ENCODE results near the gene NIN.
"Not testable (repeated sequence)": the region's sequence is repeated elsewhere in the genome, so short reads cannot be mapped to it uniquely, and the experiment has no call there.

The NIN gene

GRCh38 chr14:50823762-50824636 is 7.0 kb downstream of the NIN start:
- peak; percentile 88 for FAIRE-seq
- TF ChIP-seq TAF1 (IDR thresholded peaks at IDR 0.05; ENCODE audit: borderline replicate concordance, low read depth, low read length) (no peak), POLR2AphosphoS5 (IDR thresholded peaks at IDR 0.05; ENCODE audit: low read depth, low read length) (no peak), POLR2A (IDR thresholded peaks at IDR 0.05; ENCODE audit: low read depth, low read length) (no peak)

DNA sequence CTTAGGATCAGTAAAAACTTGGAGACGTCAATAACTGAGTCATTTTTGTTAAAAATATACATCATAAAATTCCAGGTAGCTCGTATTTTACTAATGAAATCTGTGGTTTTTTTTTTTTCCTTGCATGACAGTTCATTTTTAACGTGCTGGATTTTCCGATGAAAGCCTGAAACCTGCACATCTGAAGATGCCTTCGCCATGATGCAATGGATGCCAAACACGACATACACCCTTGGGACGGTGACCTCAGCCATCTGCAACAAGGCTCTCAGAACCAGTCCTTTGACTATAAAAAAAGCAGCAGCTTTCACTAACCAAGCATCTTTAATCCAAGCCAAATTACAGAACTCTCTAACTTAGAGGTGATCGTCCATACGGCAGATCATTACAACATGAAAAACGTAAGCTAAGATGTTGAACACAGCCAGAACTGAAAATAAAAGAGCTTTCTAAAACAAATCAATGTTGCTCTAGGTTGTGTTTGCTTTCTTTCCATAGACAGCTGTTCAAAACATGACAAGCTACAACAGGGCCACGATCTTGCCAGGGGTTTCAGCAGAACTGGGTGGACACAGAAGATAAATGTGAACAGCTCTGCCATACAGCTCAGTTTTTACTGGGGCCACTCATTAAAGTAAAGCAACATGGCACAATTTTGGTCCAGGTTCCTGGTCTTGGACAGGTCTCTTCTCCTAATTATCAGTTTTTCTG is 7.8 kb downstream of the NIN start:
- TF ChIP-seq POLR2A (IDR thresholded peaks at IDR 0.05; ENCODE audit: low read depth, low read length) (no peak), POLR2AphosphoS5 (IDR thresholded peaks at IDR 0.05; ENCODE audit: low read depth, low read length) (no peak), TAF1 (IDR thresholded peaks at IDR 0.05; ENCODE audit: borderline replicate concordance, low read depth, low read length) (no peak)
- FAIRE-seq, result peak; percentile 82
- no peak for DNase-seq (ENCODE audit: insufficient read length)

More at GRCh38 chr14:50823762-50824636, 7.0 kb downstream of the NIN start:
- DNase-seq (ENCODE audit: insufficient read length), result no peak

DNA sequence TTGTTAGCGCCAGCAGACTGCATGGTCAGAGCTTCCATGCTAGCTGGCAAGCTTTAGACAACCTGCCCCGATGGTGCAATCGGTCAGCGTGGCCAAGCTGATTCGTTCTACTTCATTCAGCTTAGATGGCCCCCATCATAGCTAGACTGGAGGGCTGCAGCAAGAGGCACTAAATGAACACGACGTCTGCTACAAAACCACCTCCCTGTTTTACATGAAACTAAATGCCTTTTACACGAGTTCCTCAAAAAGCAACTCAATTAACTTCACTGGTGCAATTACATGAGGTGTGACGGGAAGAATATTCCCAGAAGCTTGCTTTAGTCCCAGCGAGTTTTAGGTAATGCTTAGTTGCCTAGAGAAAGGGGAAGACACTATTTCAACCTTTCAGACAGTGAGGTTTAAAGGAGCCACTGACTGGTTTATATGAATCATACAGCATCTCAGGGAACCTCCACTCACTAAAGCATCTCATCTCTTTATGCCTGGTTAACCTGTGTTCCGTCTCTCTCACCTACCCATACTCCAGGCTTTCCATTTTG is 8.4 kb downstream of the NIN start:
- TF ChIP-seq POLR2AphosphoS5 (IDR thresholded peaks at IDR 0.05; ENCODE audit: low read depth, low read length) (peak; percentile 52; the same call in 1 of the 2 replicates), TAF1 (IDR thresholded peaks at IDR 0.05; ENCODE audit: borderline replicate concordance, low read depth, low read length) (no peak), POLR2A (IDR thresholded peaks at IDR 0.05; ENCODE audit: low read depth, low read length) (no peak; the same call in 1 of the 2 replicates)
- FAIRE-seq, result peak; percentile 85
- DNase-seq (ENCODE audit: insufficient read length), result no peak

- TF ChIP-seq TAF1 (IDR thresholded peaks at IDR 0.05; ENCODE audit: borderline replicate concordance, low read depth, low read length), result no peak
- DNase-seq (ENCODE audit: insufficient read length), result no peak
- FAIRE-seq, result peak; percentile 65
These were observed 9.2 kb downstream of the NIN start for GRCh38 chr14:50821510-50822464.

- FAIRE-seq, result peak; percentile 44
- DNase-seq (ENCODE audit: insufficient read length), result no peak
- TF ChIP-seq TAF1 (IDR thresholded peaks at IDR 0.05; ENCODE audit: borderline replicate concordance, low read depth, low read length) (no peak), POLR2AphosphoS5 (IDR thresholded peaks at IDR 0.05; ENCODE audit: low read depth, low read length) (no peak), POLR2A (IDR thresholded peaks at IDR 0.05; ENCODE audit: low read depth, low read length) (no peak)
These were observed 10.0 kb downstream of the NIN start for GRCh38 chr14:50820786-50821509.

- DNase-seq (ENCODE audit: insufficient read length); FAIRE-seq: not testable (repeated sequence)
These were observed 11.7 kb downstream of the NIN start for GRCh38 chr14:50819303-50819702.

DNA sequence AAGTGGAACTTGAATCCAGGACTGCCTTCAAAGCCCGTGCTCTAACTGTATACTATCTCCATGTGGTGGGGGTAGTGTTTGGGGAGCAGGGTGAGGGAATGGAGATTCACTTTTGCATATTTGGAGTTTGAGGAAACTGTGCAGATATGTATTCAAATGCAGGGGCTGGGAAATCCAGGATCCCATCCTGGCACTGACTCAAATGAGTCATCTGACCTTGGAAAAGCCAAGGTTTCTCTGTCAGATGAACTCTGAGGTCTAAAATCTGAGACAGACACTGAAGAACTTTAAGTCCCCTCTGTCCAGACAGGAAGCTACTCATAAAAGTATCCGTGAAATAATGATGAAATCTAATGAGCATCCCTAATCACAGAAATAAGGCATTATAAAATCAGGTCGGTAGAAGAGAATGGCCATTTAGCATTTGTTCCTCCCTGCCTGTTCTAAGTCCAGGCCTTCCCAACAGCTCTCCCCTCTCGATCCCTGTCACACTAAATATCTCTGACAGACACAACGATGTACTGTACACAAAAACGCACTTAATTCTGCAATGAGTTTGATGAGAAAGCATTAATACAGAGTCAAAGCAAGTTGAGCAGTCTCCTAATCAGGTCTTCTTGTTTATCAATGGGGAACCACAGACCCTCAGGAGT is 14.4 kb downstream of the NIN start:
- FAIRE-seq, result no peak
- no peak for TF ChIP-seq POLR2A (IDR thresholded peaks at IDR 0.05; ENCODE audit: low read depth, low read length)
- TF ChIP-seq POLR2AphosphoS5 (IDR thresholded peaks at IDR 0.05; ENCODE audit: low read depth, low read length), result no peak
- no peak for TF ChIP-seq TAF1 (IDR thresholded peaks at IDR 0.05; ENCODE audit: borderline replicate concordance, low read depth, low read length)
- no peak for DNase-seq (ENCODE audit: insufficient read length)

- not testable (repeated sequence) for FAIRE-seq; DNase-seq (ENCODE audit: insufficient read length)
These were observed 15.4 kb downstream of the NIN start for GRCh38 chr14:50815526-50815925.

GRCh38 chr14:50815058-50815457 is 15.9 kb downstream of the NIN start:
- FAIRE-seq; DNase-seq (ENCODE audit: insufficient read length): not testable (repeated sequence)

DNA sequence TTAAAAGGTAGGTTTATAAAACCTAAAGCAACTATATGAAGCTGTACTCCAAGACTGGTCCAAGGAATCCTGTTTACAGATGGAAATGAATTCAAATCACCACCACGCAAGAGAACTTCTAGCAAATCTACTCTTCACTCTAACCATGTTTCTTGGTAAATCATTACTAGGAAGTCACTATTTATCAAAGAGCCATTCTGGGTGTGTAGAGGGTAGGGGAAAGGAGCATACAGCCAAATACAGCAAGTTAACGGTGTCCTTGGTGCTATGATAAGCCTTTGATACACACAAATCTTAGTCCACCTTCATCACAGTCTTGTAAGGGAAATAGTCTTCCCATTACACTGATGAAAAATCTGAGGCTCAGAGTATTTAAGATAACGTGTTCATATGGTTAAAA is 16.8 kb downstream of the NIN start:
- peak; percentile 79 for FAIRE-seq
- DNase-seq (ENCODE audit: insufficient read length), result no peak
- TF ChIP-seq POLR2AphosphoS5 (IDR thresholded peaks at IDR 0.05; ENCODE audit: low read depth, low read length), result no peak
- no peak for TF ChIP-seq POLR2A (IDR thresholded peaks at IDR 0.05; ENCODE audit: low read depth, low read length)
- TF ChIP-seq TAF1 (IDR thresholded peaks at IDR 0.05; ENCODE audit: borderline replicate concordance, low read depth, low read length), result no peak

GRCh38 chr14:50813544-50813863 is 17.5 kb downstream of the NIN start:
- peak; percentile 91 for FAIRE-seq
- no peak for TF ChIP-seq POLR2A (IDR thresholded peaks at IDR 0.05; ENCODE audit: low read depth, low read length)
- no peak for DNase-seq (ENCODE audit: insufficient read length)
